Measurements from ENCODE around the gene PTPRN2.

PTPRN2 gene

DNA sequence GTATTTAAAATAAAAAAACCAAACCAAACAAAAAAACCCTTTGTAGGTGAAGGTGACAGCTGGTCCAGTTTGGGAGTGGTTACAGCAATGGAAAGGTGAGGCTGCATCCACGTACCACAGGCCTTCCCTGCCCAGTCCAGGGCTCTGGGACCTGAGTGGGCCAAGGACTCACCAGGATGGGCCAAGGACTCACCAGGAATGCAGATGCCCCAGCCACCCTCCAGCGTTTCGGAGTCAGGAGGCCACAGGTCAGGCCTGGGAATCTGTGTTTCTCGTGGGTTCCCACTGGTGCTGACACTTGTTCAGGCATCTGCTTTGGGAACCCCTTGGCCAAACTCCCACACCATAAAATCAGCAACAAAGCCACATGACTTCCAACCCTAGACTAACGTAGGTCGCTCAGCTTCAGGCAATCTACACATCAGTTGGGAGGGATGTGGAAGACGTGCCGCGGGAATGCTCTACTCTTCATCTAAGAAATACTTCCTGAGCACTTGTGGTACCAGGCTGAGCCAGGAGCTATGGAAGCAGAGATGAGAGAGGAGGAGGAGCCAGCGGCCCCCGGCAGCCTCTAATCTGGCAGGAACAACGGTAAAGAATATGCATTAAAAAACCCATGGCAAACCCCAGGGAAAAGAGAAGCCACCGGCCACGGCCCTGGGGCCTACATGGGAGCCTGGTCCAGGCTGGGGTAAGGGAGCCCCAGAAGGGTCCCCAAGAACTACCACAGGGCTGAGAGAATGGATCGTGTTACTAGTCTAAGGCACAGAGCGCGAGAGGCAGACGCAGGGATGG lies 473.4 kb downstream of the PTPRN2 start:
- TF ChIP-seq, protein P1, sequence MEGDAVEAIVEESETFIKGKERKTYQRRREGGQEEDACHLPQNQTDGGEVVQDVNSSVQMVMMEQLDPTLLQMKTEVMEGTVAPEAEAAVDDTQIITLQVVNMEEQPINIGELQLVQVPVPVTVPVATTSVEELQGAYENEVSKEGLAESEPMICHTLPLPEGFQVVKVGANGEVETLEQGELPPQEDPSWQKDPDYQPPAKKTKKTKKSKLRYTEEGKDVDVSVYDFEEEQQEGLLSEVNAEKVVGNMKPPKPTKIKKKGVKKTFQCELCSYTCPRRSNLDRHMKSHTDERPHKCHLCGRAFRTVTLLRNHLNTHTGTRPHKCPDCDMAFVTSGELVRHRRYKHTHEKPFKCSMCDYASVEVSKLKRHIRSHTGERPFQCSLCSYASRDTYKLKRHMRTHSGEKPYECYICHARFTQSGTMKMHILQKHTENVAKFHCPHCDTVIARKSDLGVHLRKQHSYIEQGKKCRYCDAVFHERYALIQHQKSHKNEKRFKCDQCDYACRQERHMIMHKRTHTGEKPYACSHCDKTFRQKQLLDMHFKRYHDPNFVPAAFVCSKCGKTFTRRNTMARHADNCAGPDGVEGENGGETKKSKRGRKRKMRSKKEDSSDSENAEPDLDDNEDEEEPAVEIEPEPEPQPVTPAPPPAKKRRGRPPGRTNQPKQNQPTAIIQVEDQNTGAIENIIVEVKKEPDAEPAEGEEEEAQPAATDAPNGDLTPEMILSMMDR (IDR thresholded peaks at IDR 0.05; ENCODE audit: low read depth, low read length, missing control alignments) = no peak
- in situ Hi-C loops (cut with HindIII; ENCODE audit: low sequenced_read_pairs) = no loop called here
- no peak overlapping the region for H3K4me3 ChIP-seq (ENCODE audit: low read depth, low read length)
- no peak for DNase-seq (ENCODE audit: low read depth)

DNA sequence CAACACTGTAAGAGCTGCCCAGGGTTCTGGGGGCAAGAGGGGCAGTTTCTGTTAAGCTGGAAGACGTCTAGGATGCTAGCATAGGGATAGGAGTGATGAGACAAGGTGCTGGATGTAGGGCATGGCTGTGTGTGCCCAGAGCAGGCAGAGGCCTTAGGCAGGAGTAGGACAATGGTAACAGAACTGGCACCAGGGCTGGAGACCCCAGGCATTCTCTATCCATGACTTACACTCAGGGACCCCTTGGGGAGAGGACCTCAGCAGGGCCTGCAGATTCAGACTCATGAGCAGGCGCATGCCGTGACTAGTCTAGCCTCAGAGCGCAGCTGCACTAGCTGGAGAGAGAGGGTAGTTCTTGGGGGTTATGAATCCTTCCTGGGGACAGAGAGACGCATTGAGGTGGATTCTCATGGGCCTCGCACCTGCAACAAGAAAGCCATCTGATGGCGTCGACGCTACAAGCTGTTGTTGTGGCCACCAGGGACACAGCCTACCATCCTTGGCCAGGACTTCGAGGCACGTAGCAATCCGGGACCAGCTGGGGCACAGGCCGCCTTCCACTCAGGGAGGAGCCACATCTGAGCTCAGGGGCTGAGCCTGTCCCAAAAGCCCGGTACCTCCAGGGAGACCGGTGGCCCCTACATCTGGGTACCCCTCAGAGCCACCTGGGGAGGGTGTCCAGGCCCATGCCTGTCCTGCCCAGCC lies 474.1 kb downstream of the PTPRN2 start:
- DNase-seq (ENCODE audit: low read depth) = no peak
- no peak overlapping the region for H3K4me3 ChIP-seq (ENCODE audit: low read depth, low read length)
- in situ Hi-C loops (cut with HindIII; ENCODE audit: low sequenced_read_pairs) = no loop called here
- TF ChIP-seq, protein P1 (IDR thresholded peaks at IDR 0.05; ENCODE audit: low read depth, low read length, missing control alignments) = no peak

DNA sequence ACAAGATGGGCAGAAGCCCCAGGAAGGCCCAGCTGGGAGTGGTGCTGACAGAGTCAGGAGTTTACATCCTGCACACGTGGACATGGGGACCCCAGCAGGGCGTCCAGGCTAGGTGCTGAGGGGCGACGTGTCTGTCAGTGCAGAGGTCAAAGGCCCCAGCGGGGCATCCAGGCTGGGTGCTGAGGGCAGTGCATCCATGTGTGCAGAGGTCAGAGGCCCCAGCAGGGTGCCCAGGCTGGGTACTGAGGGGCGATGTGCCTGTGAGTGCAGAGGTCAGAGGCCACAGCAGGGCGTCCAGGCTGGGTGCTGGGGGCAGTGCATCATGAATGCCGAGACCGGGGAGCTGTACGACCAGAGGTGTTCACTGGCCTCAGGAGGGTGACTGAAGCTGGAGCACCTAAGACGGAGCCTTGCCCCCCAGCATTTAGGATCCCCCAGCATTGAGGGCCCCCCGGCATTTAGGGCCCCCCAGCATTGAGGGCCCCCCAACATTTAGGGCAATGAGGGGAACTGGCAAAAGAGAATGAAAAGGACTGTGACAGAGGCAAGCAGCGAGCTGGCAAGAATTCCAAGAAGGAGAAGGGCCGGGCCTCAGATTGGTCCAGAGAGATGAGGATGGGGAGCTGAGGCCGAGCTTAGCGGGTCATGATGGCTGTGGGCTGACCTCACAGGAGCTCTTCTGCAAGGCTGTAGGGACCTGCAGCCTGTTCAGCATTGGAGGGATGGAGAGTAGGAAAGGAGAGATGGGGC lies 474.9 kb downstream of the PTPRN2 start:
- no peak for DNase-seq (ENCODE audit: low read depth)
- no peak overlapping the region for H3K4me3 ChIP-seq (ENCODE audit: low read depth, low read length)
- in situ Hi-C loops (cut with HindIII; ENCODE audit: low sequenced_read_pairs) = no loop called here
- TF ChIP-seq, protein P1 (IDR thresholded peaks at IDR 0.05; ENCODE audit: low read depth, low read length, missing control alignments) = no peak

DNA sequence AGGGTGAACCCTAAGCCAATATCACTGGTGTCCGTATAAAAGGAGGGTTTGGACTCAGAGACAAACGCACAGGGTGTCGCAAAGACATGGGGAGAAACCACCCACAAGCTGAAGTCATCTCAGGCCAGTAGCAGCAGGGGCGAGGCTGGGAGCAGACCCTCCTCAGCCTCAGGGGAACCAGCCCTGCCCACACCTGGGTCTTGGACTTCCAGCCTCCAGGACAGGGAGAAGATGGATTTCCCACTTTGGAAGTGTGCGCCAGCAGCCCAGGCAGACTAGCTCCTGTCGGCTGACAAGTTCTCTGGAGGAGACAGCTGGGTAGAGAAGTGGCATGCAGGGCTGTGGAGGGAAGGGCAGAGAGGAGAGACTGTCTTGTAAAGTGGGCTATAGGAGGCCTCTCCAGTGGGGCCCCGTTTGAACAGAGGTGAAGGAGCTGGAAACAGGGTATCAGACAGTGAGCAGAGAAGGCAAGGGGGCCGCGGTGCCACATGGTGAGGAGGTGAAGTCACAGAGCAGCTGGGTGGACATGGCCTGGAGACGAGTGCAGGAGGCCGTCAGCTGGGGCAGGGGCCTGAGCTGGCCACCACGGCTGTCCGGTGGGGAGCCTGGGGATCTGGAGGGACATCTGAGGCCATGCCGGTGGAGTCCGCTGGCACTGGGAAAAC lies 475.6 kb downstream of the PTPRN2 start:
- TF ChIP-seq, protein P1 (IDR thresholded peaks at IDR 0.05; ENCODE audit: low read depth, low read length, missing control alignments) = no peak
- no peak for DNase-seq (ENCODE audit: low read depth)
- in situ Hi-C loops (cut with HindIII; ENCODE audit: low sequenced_read_pairs) = no loop called here
- H3K4me3 ChIP-seq (ENCODE audit: low read depth, low read length) = no peak overlapping the region

DNA sequence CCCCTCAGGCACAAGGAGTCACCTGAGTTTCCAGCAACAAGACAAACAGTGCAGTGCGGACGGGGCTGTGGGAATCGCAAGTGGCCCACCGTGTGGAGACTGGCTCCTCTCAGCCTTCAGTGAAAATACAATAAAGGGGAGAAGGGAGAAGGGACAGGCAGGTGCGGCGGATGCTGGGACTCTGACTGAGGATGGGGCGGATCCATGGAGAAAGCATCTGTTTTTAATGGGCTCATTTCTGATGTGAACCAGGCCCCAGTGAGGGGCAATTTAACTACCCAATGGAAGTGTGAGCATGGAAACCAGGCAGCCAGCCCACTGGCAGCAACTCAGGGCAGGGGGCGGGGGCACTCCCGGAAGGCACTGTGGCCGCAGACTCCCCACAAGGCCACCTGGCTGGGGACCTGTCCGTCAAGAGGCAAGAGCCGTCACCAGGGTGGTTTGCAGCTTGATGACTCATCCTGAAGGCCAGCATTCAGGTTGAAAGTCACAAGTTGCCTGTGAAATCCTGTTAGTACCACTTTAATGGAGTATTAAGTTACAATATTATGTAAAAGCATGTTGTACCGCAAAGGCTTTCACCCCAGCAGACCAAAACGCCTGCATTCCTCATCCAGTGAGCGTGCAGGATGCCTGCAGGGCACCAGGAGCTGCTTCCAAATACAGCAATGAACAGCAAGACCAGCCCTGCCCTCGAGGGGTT lies 476.4 kb downstream of the PTPRN2 start:
- TF ChIP-seq, protein P1 (IDR thresholded peaks at IDR 0.05; ENCODE audit: low read depth, low read length, missing control alignments) = no peak
- DNase-seq (ENCODE audit: low read depth) = no peak
- H3K4me3 ChIP-seq (ENCODE audit: low read depth, low read length) = no peak overlapping the region
- in situ Hi-C loops (cut with HindIII; ENCODE audit: low sequenced_read_pairs) = no loop called here

All from astrocyte of the cerebellum (primary cell).